CD4-positive, alpha-beta T cell treated with Interleukin-15 for 1 hour (primary cell): Measurements from ENCODE around the gene RPS25.
"Not testable (repeated sequence)": the region's sequence is repeated elsewhere in the genome, so short reads cannot be mapped to it uniquely, and the experiment has no call there.

Experiments used
- DNase-seq: peaks from one replicate; pipeline ENCODE4 v3.0.0-alpha.2; 2020

RPS25 gene

GRCh38 chr11:119018074-119018938, at the start of gene RPS25, which contains the start of gene TRAPPC4:
RPS25 (minus strand) TSS chr11:119018343; CDS start chr11:119018284, 59 bp downstream.
TRAPPC4 (plus strand) TSS chr11:119018766; CDS start chr11:119018796, 30 bp downstream.
- DNase-seq, result peak; percentile 95

GRCh38 chr11:119067371-119068222, 49.5 kb upstream of the RPS25 start, which contains the start of gene VPS11:
VPS11 (plus strand) TSS chr11:119067818; CDS start chr11:119067824, 6 bp downstream.
- DNase-seq, result peak; percentile 97

- peak; percentile 48 for DNase-seq
These were observed 47.2 kb upstream of the RPS25 start for GRCh38 chr11:119065369-119065768.

GRCh38 chr11:119062779-119063178, 44.6 kb upstream of the RPS25 start:
- no peak for DNase-seq

- DNase-seq, result no peak
These were observed 43.1 kb upstream of the RPS25 start for GRCh38 chr11:119061256-119061655.

GRCh38 chr11:119059128-119059527, 41.0 kb upstream of the RPS25 start:
- not testable (repeated sequence) for DNase-seq

GRCh38 chr11:119057000-119057769, 39.0 kb upstream of the RPS25 start, which contains the start of gene HYOU1:
HYOU1 (minus strand) TSS chr11:119057205; CDS start chr11:119056160, 1,045 bp downstream.
- DNase-seq, result peak; percentile 97

GRCh38 chr11:119056421-119056999, 38.4 kb upstream of the RPS25 start:
- DNase-seq, result peak; percentile 56

GRCh38 chr11:119055901-119056300, 37.8 kb upstream of the RPS25 start:
- no peak for DNase-seq

- no peak for DNase-seq
These were observed 36.3 kb upstream of the RPS25 start for GRCh38 chr11:119054418-119054817.

GRCh38 chr11:119052163-119052814, 34.1 kb upstream of the RPS25 start:
- DNase-seq, result no peak

- DNase-seq, result peak; percentile 28
These were observed 33.5 kb upstream of the RPS25 start for GRCh38 chr11:119051440-119052162.

- DNase-seq, result no peak
These were observed 30.9 kb upstream of the RPS25 start for GRCh38 chr11:119049081-119049480.

- DNase-seq, result no peak
These were observed 30.5 kb upstream of the RPS25 start for GRCh38 chr11:119048644-119049043.

GRCh38 chr11:119047205-119047604, 29.1 kb upstream of the RPS25 start:
- no peak for DNase-seq

GRCh38 chr11:119046489-119046888, 28.3 kb upstream of the RPS25 start:
- DNase-seq, result peak; percentile 5

- no peak for DNase-seq
These were observed 26.6 kb upstream of the RPS25 start for GRCh38 chr11:119044708-119045107.

GRCh38 chr11:119042927-119043326, 24.8 kb upstream of the RPS25 start:
- DNase-seq, result no peak

GRCh38 chr11:119041821-119042514, 23.8 kb upstream of the RPS25 start:
- DNase-seq, result no peak

GRCh38 chr11:119039471-119039870, 21.3 kb upstream of the RPS25 start:
- DNase-seq, result not testable (repeated sequence)
